A673 (cell line): ENCODE results near the gene DSCAML1.

Experiments used
- EZH2 ChIP-seq: fragments of 200-600 bp; sonication (generic); IDR thresholded peaks from 2 replicates; pipeline ENCODE4 v1.6.1; 2017; ENCODE audit warnings: borderline replicate concordance, low read depth, mild to moderate bottlenecking, mixed read lengths, antibody characterized with exemption, low read length; ENCODE audit not compliant: poor library complexity, severe bottlenecking
- TF ChIP-seq, protein P1 (sequence below): fragments of 300-800, 200-600 bp; sonication (generic); conservative IDR thresholded peaks from 2 replicates; pipeline ENCODE4 v1.5.1; 2017; ENCODE audit warnings: low read depth, mild to moderate bottlenecking, antibody characterized with exemption, low read length, moderate library complexity, mixed read lengths

DNA sequence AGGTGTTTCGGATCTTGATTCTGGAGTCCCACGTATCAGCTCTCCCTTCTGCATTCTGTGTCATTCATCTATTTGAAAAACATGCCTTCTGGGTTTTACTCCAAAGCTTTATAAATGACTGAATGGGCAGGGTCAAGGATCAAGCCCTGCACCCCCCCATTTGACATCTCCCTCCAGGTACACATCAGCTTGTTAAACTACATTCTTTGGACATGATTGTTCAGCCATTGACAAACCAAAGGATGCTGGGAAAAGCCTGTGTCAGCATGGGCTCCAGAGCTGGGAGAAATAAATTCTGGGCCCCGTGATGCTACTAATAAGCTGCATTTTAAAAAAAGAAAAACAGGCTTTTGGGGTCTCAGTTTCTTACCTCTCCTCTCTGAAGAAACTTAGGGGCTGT, 103.7 kb downstream of the DSCAML1 start:
- TF ChIP-seq EZH2, result no peak
- TF ChIP-seq, protein P1, sequence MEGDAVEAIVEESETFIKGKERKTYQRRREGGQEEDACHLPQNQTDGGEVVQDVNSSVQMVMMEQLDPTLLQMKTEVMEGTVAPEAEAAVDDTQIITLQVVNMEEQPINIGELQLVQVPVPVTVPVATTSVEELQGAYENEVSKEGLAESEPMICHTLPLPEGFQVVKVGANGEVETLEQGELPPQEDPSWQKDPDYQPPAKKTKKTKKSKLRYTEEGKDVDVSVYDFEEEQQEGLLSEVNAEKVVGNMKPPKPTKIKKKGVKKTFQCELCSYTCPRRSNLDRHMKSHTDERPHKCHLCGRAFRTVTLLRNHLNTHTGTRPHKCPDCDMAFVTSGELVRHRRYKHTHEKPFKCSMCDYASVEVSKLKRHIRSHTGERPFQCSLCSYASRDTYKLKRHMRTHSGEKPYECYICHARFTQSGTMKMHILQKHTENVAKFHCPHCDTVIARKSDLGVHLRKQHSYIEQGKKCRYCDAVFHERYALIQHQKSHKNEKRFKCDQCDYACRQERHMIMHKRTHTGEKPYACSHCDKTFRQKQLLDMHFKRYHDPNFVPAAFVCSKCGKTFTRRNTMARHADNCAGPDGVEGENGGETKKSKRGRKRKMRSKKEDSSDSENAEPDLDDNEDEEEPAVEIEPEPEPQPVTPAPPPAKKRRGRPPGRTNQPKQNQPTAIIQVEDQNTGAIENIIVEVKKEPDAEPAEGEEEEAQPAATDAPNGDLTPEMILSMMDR, result no peak
